NCI-H2196 (cell line): ENCODE results near the gene WEE2.
"Not testable (repeated sequence)": the region's sequence is repeated elsewhere in the genome, so short reads cannot be mapped to it uniquely, and the experiment has no call there.

Experiments used
- DNase-seq: peaks from one replicate; lab custom pipeline; 2025; ENCODE audit not compliant: unreplicated experiment; lab: John Stamatoyannopoulos, UW

WEE2 gene

GRCh38 chr7:141689072-141689825 lies 18.9 kb upstream of the WEE2 start:
- DNase-seq, result not testable (repeated sequence)

GRCh38 chr7:141691540-141691939 lies 16.6 kb upstream of the WEE2 start:
- no peak for DNase-seq

- no peak for DNase-seq
Observed at GRCh38 chr7:141691961-141692360, 16.2 kb upstream of the WEE2 start.

- no peak for DNase-seq
Observed at GRCh38 chr7:141693082-141693481, 15.1 kb upstream of the WEE2 start.

- DNase-seq, result peak; percentile 27
Observed at GRCh38 chr7:141695803-141696289, 12.3 kb upstream of the WEE2 start.

- DNase-seq, result no peak
Observed at GRCh38 chr7:141696348-141696747, 11.8 kb upstream of the WEE2 start.

GRCh38 chr7:141697211-141697871 lies 10.8 kb upstream of the WEE2 start:
- DNase-seq, result no peak

GRCh38 chr7:141698247-141699015 lies 9.7 kb upstream of the WEE2 start:
- no peak for DNase-seq

- no peak for DNase-seq
Observed at GRCh38 chr7:141699860-141700259, 8.3 kb upstream of the WEE2 start.

GRCh38 chr7:141700296-141700847 lies 7.8 kb upstream of the WEE2 start:
- DNase-seq, result no peak

GRCh38 chr7:141700848-141701371 lies 7.2 kb upstream of the WEE2 start:
- DNase-seq, result no peak

GRCh38 chr7:141701489-141702046 lies 6.6 kb upstream of the WEE2 start:
- peak; percentile 19 for DNase-seq

GRCh38 chr7:141702047-141702567 lies 6.0 kb upstream of the WEE2 start, which contains the start of gene DENND11:
TSS of gene DENND11 (minus strand) at chr7:141702166. CDS start at chr7:141702153, 13 bp downstream.
- peak; percentile 48 for DNase-seq

- no peak for DNase-seq
Observed at GRCh38 chr7:141702892-141703291, 5.3 kb upstream of the WEE2 start.

GRCh38 chr7:141704112-141704511 lies 4.0 kb upstream of the WEE2 start:
- DNase-seq, result no peak

- no peak for DNase-seq
Observed at GRCh38 chr7:141704741-141705140, 3.4 kb upstream of the WEE2 start.

- no peak for DNase-seq
Observed at GRCh38 chr7:141706239-141707064, 1.7 kb upstream of the WEE2 start.

GRCh38 chr7:141709318-141709717 lies 1.2 kb downstream of the WEE2 start:
- no peak for DNase-seq

GRCh38 chr7:141709749-141710148 lies 1.6 kb downstream of the WEE2 start:
- DNase-seq, result no peak

- no peak for DNase-seq
Observed at GRCh38 chr7:141710301-141710700, 2.1 kb downstream of the WEE2 start.
